ENCODE measurements around the gene CHRNA3.

- TF ChIP-seq CTCF (IDR thresholded peaks at IDR 0.05; ENCODE audit: poor library complexity) (no peak), EZH2phosphoT487 (IDR thresholded peaks at IDR 0.05; ENCODE audit: low read depth, severe bottlenecking, unreplicated experiment) (no peak)
Observed at GRCh38 chr15:78605201-78605600, 15.6 kb downstream of the CHRNA3 start.
